ENCODE data around the gene CCL22. TPM values are rescaled to one million over a fixed set of nuclear protein-coding genes. Genes with fewer than 3 reads are reported as not detected.
A peak's percentile ranks its signal among the peaks of the same experiment; 100 is the strongest.
"Not testable (repeated sequence)": the region's sequence is repeated elsewhere in the genome, so short reads cannot be mapped to it uniquely, and the experiment has no call there.

The CCL22 gene
- total RNA-seq, 2 donors from 2014 or later: 0.24 to 1.7 TPM

GRCh38 chr16:57341441-57342303 lies 16.9 kb upstream of the CCL22 start:
- TF ChIP-seq CTCF (IDR thresholded peaks at IDR 0.05): no peak

DNA sequence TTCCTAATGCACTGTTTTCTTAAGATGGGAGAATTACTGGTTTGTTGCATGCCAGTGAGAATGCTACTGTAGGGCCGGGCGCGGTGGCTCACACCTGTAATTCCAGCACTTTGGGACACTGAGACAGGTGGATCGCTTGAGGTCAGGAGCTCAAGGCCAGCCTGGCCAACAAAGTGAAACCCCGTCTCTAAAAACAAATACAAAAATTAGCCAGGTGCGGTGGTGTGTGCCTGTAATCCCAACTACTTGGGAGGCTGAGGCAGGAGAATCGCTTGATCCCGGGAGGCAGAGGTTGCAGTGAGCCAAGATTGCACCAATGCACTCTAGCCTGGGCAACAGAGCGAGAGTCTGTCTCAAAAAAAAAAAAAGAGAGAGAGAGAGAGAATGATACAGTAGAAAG lies 16.0 kb upstream of the CCL22 start:
- H3K9me3 ChIP-seq; H3K4me1 ChIP-seq; H3K36me3 ChIP-seq; H3K27me3 ChIP-seq; DNase-seq; H3K9ac ChIP-seq (ENCODE audit: low read depth in 2 of 2, low read length in 2 of 2); intact Hi-C loops (cut with DNase I); H3K27ac ChIP-seq; H3K4me3 ChIP-seq: not testable (repeated sequence)

More at GRCh38 chr16:57341441-57342303, 16.9 kb upstream of the CCL22 start:
- H3K36me3 ChIP-seq: no peaks in the 10 kb centered on the region
- H3K4me3 ChIP-seq: no peak overlapping the region
- no peaks in the 10 kb centered on the region for H3K9me3 ChIP-seq
- H3K27me3 ChIP-seq: no peaks in the 10 kb centered on the region
- peaks cover 8% of the 10 kb centered on the region for H3K4me1 ChIP-seq
- intact Hi-C loops (cut with DNase I): no loop called here
- H3K27ac ChIP-seq: peak overlapping the region; percentile 30
- peak; percentile 88 for DNase-seq
- H3K9ac ChIP-seq (ENCODE audit: low read depth in 2 of 2, low read length in 2 of 2): no peak overlapping the region

DNA sequence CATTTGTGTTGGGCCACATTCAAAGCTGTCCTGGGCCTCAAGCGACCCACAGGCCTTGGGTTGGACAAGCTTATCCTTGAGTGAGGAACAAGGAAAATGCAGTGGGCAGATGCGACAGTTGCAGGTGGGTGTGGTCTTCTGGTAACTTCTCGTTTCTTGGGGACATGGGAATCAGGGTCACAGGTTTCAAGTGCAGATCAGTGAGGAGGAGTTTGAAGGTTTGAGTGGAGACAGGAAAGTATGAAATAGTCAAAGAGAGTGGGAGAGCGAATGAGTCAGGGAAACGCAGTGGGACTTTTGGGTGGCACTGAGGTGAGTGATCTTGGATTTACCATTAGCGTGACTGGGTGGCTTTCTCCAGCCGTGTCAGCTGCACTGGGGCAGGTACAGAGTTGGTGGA lies 15.4 kb upstream of the CCL22 start:
- intact Hi-C loops (cut with DNase I): no loop called here
- no peak overlapping the region for H3K27ac ChIP-seq
- no peak for DNase-seq
- H3K27me3 ChIP-seq: no peaks in the 10 kb centered on the region
- H3K9ac ChIP-seq (ENCODE audit: low read depth in 2 of 2, low read length in 2 of 2): no peak overlapping the region
- no peaks in the 10 kb centered on the region for H3K36me3 ChIP-seq
- TF ChIP-seq CTCF (IDR thresholded peaks at IDR 0.05): no peak
- H3K4me3 ChIP-seq: no peak overlapping the region
- H3K9me3 ChIP-seq: no peaks in the 10 kb centered on the region
- H3K4me1 ChIP-seq: peaks cover 8% of the 10 kb centered on the region

DNA sequence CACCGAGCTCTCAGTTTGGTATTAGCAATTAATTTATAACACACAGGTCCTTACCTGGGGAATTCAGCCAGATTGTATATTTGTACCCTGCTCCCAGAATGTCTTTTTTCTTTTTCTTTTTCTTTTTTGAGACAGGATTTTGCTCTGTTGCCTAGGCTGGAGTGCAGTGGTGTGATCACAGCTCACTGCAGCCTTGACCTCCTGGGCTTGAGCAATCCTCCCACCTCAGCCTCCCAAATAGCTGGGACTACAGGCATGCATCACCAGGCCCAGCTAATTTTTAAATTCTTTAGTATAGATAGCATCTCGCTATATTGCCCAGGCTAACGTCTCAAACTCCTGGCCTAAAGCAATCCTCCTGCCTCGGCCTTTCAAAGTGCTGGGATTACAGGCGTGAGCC lies 14.5 kb upstream of the CCL22 start:
- intact Hi-C loops (cut with DNase I); DNase-seq; H3K27me3 ChIP-seq: not testable (repeated sequence)

GRCh38 chr16:57345021-57345420 lies 13.6 kb upstream of the CCL22 start:
- no peaks in the 10 kb centered on the region for H3K36me3 ChIP-seq
- no peaks in the 10 kb centered on the region for H3K9me3 ChIP-seq
- TF ChIP-seq CTCF (IDR thresholded peaks at IDR 0.05): no peak
- no peak overlapping the region for H3K4me3 ChIP-seq
- H3K27ac ChIP-seq: no peak overlapping the region
- DNase-seq: no peak
- intact Hi-C loops (cut with DNase I): no loop called here
- H3K27me3 ChIP-seq: no peaks in the 10 kb centered on the region
- no peak overlapping the region for H3K9ac ChIP-seq (ENCODE audit: low read depth in 2 of 2, low read length in 2 of 2)
- H3K4me1 ChIP-seq: peaks cover 8% of the 10 kb centered on the region

More for the DNA sequence above, 14.5 kb upstream of the CCL22 start:
- H3K4me3 ChIP-seq; H3K4me1 ChIP-seq; H3K9ac ChIP-seq (ENCODE audit: low read depth in 2 of 2, low read length in 2 of 2); H3K27ac ChIP-seq; H3K9me3 ChIP-seq; H3K36me3 ChIP-seq: not testable (repeated sequence)

GRCh38 chr16:57345666-57346204 lies 12.8 kb upstream of the CCL22 start:
- Histone ChIP-seq H3K27ac (no peak overlapping the region), H3K36me3 (no peaks in the 10 kb centered on the region), H3K4me1 (peaks cover 8% of the 10 kb centered on the region), H3K27me3 (no peaks in the 10 kb centered on the region), H3K9ac (ENCODE audit: low read depth in 2 of 2, low read length in 2 of 2) (no peak overlapping the region), H3K9me3 (no peaks in the 10 kb centered on the region), H3K4me3 (no peak overlapping the region)
- intact Hi-C loops (cut with DNase I): no loop called here
- no peak for TF ChIP-seq CTCF (IDR thresholded peaks at IDR 0.05)
- no peak for DNase-seq
